ENCODE results near the gene UQCRC1.

Gene UQCRC1

DNA sequence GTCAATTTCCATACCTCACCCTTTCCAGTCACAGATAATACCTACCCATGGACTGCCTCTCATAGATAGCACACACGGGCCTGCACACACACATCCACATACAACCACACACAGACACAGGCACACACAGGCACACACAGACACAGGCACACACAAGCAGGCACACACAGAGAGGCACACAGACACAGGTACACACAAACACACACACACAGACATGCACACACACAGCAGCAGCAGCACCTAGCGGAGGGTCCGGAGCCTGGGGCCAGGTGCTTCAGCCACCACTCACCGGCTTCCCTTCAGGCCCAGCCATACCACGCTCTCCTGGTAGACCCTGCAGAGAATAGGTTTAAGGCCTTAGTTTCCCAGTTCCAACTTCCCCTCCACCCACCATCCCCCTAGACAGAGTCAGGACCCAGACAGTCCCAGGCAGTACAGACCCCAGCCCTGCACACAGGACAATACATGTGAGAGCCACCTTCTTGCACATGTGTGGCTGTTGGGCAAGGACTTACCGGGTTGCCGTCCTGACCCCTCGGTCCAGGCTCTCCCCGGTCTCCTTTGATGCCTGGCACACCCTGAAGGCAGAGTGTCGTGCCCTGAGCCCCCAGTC, 35.4 kb downstream of the UQCRC1 start:
- in situ Hi-C loops (cut with MboI; ENCODE audit: low sequenced_read_pairs), result no loop called here

GRCh38 chr3:48572517-48572916, 36.9 kb downstream of the UQCRC1 start:
- in situ Hi-C loops (cut with MboI; ENCODE audit: low sequenced_read_pairs), result no loop called here

- in situ Hi-C loops (cut with MboI; ENCODE audit: low sequenced_read_pairs), result no loop called here
Observed at GRCh38 chr3:48571938-48572337, 37.5 kb downstream of the UQCRC1 start.

DNA sequence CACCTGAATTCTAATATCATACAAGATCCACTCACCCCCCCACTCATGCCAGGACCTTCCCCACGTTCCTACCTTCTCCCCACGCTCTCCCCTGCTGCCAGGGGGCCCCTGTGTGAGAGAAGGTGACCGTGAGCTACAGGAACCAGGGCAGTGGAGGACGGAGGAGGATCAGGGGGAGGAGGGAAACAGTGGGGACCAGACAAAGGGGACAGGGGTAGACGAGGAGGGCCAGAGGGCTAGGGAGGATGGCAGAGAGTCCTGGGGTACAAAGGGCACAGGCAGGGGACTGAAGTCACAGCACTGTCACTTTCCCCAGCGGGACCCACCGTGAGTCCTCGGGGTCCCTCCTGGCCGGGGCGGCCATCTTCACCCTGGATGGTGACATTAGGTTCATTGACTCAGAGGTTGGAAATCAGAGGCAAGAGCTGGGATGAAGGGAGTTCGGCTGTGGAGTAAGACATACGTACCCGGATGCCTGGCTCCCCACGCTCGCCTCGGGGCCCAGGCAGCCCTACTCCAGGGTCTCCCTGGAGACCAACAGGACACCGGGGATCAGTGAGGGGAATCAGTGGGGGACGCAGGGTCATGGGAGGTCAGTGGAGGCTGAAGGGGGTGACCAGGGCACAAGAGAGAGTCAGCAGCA, 39.5 kb downstream of the UQCRC1 start:
- in situ Hi-C loops (cut with MboI; ENCODE audit: low sequenced_read_pairs), result no loop called here

DNA sequence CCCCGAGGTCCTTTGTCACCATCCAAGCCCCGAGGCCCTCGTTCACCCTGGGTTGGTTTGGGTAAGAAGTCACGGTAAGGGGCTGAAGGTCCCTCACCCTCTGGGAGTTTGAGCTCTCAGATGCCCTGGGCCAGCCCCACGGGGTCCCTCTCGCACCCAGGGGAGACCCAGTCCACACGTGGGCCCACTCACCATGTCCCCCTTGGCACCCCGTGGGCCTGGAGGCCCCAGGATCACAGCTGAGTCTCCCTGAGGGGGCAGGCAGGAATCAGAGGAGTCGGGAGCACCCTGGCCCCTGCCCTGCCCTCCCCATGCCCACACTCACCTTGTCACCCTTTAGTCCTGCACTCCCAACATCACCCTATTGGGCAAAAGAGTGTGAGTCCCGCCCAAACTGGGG, 40.0 kb downstream of the UQCRC1 start:
- in situ Hi-C loops (cut with MboI; ENCODE audit: low sequenced_read_pairs), result no loop called here

- in situ Hi-C loops (cut with MboI; ENCODE audit: low sequenced_read_pairs), result no loop called here
Observed at GRCh38 chr3:48568476-48568875, 41.0 kb downstream of the UQCRC1 start.

DNA sequence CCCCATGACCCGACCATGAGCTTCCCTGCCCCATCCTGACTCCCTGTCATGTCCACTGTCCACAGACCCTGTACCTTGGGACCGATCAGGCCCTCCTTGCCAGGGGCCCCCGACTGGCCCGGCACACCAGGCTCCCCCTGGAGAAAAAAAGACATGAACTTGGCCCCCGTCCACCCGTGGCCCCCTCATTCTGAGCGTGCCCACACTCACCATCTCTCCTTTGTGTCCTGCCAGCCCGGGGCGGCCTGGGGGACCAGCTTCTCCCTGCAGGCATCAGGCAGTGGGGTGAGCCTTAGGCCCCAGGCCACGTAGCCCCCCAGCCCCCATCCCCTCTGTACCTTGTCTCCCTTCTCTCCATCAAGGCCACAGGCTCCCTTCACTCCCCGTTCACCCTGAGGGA, 41.9 kb downstream of the UQCRC1 start:
- in situ Hi-C loops (cut with MboI; ENCODE audit: low sequenced_read_pairs), result no loop called here

DNA sequence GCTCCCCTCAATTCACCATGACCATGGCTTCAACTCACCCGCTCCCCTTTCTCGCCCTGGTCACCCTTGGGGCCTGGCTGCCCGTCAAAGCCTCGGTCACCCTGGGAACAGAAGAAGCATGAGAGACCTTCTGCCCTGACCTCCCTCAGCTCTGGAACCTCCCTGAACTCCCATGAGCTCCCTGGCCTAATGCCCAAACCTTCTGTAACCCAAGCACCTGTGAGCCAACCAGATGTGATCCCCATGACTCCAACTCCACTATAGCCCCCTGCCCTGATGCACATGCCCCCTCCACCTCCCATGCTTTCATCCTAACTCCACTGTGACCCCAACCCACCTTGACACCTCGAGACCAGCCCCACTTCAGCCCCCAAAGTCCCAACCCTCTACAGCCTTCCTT, 42.4 kb downstream of the UQCRC1 start:
- in situ Hi-C loops (cut with MboI; ENCODE audit: low sequenced_read_pairs), result no loop called here

- in situ Hi-C loops (cut with MboI; ENCODE audit: low sequenced_read_pairs), result no loop called here
Observed at GRCh38 chr3:48566401-48566760, 43.1 kb downstream of the UQCRC1 start.

- in situ Hi-C loops (cut with MboI; ENCODE audit: low sequenced_read_pairs), result no loop called here
Observed at GRCh38 chr3:48565591-48566400, 43.6 kb downstream of the UQCRC1 start.

DNA sequence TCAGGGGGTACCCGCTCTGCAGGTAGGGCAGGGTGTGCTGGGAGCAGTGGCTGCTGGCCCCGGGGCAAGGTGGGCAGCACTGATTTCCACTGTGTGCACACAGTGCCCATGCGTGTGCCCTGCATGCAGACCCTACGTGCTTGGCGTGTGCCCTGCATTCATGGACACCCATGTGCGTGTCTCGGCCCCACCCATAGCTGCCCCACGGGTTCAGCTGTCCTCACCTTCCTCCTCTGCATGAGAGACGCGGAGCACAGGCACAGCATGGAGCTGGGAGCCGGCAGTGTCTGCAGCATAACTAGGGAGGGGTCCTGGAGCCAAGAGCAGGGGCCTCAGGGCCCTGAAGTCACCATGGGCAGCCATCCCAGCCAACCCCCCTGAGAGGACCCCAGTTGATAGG, 44.3 kb downstream of the UQCRC1 start:
- in situ Hi-C loops (cut with MboI; ENCODE audit: low sequenced_read_pairs), result no loop called here

- in situ Hi-C loops (cut with MboI; ENCODE audit: low sequenced_read_pairs), result no loop called here
Observed at GRCh38 chr3:48564667-48565066, 44.8 kb downstream of the UQCRC1 start.

DNA sequence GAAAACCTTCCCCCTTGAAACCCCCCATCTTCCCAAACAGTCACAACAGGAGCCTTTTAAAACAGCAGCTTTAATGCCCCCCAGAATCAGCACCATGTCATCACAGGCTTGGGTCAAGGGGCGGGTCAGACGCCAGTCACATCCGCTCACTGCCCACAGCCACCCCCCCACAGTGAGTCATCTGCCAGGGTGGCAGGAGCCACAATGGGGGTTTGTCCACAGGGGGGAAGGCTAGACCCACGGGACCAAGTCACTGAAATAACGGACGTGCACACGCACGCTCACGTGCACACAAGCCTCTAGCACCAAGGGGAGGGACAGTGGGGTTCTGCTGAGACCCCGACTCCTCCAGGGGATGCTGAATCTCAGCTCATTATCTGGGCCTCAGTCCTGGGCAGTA, 45.4 kb downstream of the UQCRC1 start:
- in situ Hi-C loops (cut with MboI; ENCODE audit: low sequenced_read_pairs), result no loop called here

- in situ Hi-C loops (cut with MboI; ENCODE audit: low sequenced_read_pairs), result no loop called here
Observed at GRCh38 chr3:48563382-48563918, 46.0 kb downstream of the UQCRC1 start, which contains the start of gene UCN2. TSS of gene UCN2 (minus strand) at chr3:48563781. CDS start at chr3:48563124, 657 bp downstream.

DNA sequence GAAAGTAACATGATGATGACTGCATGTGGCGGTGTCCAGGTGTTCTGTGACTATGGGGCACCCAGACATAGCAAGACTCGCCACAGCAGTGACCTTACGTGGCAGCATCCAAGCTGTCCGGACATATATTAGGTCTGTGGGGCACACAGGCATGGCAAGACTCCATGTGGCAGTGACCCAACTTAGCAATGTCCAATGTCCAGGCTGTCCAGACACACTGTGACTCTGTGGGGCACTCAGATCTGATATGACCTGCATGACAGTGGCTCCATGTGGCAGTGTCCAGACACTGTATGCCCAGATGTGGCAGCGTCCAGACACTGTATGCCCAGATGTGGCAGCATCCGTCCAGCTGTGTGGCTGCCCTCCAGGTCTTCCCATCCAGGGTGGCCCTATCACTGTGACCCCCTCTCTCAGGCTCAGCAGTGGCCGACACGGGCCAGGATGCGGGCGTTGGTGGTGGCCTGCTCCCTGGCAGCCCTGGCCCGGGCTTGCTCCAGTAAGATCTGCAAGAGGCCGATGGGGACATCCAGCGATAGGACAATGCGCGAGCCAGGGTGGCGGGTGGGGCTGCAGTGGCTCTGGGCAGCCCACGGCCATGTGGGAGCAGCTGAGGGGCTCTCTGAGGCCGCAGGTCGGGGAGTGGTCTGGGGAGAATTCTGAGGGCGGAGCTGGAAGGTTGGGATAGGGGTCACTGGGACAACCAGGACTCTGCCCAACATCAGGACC, 46.9 kb downstream of the UQCRC1 start:
- in situ Hi-C loops (cut with MboI; ENCODE audit: low sequenced_read_pairs), result no loop called here

DNA sequence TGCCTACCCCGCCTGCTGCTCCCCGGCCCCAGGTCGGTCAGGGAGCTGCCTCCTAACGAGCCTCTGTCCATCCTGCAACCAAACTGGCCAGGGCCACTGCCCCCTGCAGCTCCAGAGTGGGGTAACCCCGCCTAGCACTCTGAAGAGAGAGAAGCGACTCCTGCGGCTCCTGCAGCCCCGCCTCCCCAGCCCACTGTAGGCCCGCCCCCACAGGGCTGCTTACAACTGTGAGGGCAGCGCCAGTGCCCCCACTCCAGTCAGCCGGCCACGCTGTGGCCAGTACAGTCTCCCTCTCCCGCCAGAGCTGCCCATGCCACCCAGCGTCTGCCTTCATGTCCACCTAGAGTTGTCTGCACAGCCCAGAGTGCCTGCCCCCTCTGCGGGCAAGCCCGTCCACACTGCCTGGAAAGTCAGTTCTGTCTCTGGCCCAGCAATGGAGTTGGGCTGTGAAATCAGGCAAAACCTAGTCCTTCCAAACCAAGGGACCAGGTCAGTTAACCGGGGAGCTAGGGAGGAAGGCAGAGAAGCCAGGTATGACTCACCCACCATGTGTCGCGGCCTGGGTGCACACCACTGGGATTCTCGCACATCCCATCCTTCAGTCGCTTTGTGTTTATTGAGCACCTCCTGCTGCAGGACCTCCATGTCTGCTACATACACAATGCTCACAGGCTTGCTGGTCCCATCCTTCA, 48.3 kb downstream of the UQCRC1 start:
- in situ Hi-C loops (cut with MboI; ENCODE audit: low sequenced_read_pairs), result no loop called here

DNA sequence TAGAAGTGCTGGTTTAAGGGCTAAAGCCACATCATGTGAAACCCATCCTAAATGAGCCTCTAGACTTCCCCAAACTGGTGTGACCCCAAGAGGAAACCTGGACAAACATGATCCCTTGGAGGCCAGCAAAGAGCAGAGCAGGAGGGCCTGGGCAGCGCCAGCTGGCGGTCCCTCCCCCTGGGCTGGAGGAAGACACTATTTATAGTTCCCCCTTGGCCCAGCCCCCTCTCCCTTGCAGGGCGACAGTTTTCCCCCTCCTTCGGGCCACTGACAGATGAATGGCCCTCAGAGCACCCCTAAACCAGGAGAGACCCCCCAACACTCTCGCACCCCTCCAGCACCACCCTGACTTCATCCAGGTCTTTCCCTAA, 48.8 kb downstream of the UQCRC1 start:
- in situ Hi-C loops (cut with MboI; ENCODE audit: low sequenced_read_pairs), result no loop called here

DNA sequence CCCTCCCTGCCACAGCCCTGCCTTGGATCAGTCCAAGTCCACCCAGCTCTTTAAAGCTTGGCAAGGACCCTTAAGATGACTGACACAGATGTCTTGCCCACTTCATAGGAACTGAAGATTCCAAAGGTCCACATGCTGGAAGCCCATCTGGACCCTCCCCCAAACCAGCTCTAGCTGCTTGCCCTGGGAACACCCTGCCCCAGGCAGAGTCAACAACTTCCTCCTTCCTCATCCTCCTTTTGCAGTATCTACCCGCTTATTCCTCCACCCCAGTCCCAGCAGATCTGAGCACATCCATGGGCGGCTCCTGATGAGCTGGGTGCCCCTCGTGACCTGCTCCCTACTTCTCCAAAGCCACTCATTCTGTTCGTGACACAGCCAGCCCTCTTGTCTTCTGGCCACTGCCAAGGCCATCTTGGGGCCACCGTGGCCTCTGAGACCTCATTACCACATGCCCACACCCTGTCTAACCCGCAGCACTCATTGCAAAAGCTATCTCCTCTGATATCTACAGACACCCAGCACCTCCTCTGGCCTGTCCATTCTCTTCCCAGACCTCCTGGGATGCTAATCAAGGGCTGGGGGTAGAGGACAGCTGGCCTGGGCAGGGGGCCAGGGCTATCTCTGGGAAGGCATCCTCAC, 50.8 kb downstream of the UQCRC1 start:
- in situ Hi-C loops (cut with MboI; ENCODE audit: low sequenced_read_pairs), result no loop called here

GRCh38 chr3:48556796-48557626, 52.4 kb downstream of the UQCRC1 start, which contains the start of gene PFKFB4:
TSS of gene PFKFB4 (minus strand) at chr3:48556803. CDS start at chr3:48556777, 26 bp downstream.
- in situ Hi-C loops (cut with MboI; ENCODE audit: low sequenced_read_pairs), result no loop called here
